HepG2 (cell line): Measurements from ENCODE around the gene TCN2. TPM values are rescaled to one million over a fixed set of nuclear protein-coding genes. Genes with fewer than 3 reads are reported as not detected.
A peak's percentile ranks its signal among the peaks of the same experiment; 100 is the strongest.

Experiments
- ARID4A ChIP-seq: sonication (generic); formaldehyde crosslinking; IDR thresholded peaks from 2 replicates; pipeline ENCODE4 v1.5.0; 2020; ENCODE audit warnings: mild to moderate bottlenecking, missing genetic modification reagents, borderline replicate concordance
- ARNTL ChIP-seq: sonication (generic); formaldehyde crosslinking; IDR thresholded peaks from 2 replicates; pipeline ENCODE4 v1.4.0; 2020; ENCODE audit warnings: mild to moderate bottlenecking, missing genetic modification reagents
- CAMTA2 ChIP-seq: sonication (generic); formaldehyde crosslinking; IDR thresholded peaks from 2 replicates; pipeline ENCODE4 v1.4.0; 2020; ENCODE audit warnings: mild to moderate bottlenecking, missing genetic modification reagents, borderline replicate concordance
- HNRNPH1 ChIP-seq: fragments of 200-400 bp; formaldehyde crosslinking; optimal IDR thresholded peaks from 2 replicates; pipeline ENCODE3; 2017; ENCODE audit warnings: mild to moderate bottlenecking, low read depth, low read length
- KMT2B ChIP-seq: IDR thresholded peaks from 2 replicates; pipeline ENCODE4 v1.6.1; 2016; ENCODE audit warnings: missing genetic modification reagents, missing compliant biosample characterization
- NR0B2 ChIP-seq: sonication (generic); formaldehyde crosslinking; IDR thresholded peaks from 2 replicates; pipeline ENCODE4 v1.4.0; 2020; ENCODE audit warnings: mild to moderate bottlenecking, missing genetic modification reagents
- PATZ1 ChIP-seq: sonication (generic); formaldehyde crosslinking; IDR thresholded peaks from 2 replicates; pipeline ENCODE4 v1.4.0; 2020; ENCODE audit warnings: missing genetic modification reagents
- TAF1 ChIP-seq: sonication (generic); formaldehyde crosslinking; IDR thresholded peaks from 2 replicates; pipeline ENCODE4 v1.4.0; 2020; ENCODE audit warnings: missing genetic modification reagents
- TERF1 ChIP-seq: sonication (generic); formaldehyde crosslinking; IDR thresholded peaks from 2 replicates; pipeline ENCODE4 v1.8.0; 2022; ENCODE audit warnings: mild to moderate bottlenecking, missing genetic modification reagents, moderate library complexity
- TGIF2 ChIP-seq: IDR thresholded peaks from 2 replicates; pipeline ENCODE4 v1.6.1; 2016; ENCODE audit warnings: control low read depth, missing compliant biosample characterization
- ZKSCAN1 ChIP-seq: fragments of 150-350 bp; IDR thresholded peaks from 2 replicates; pipeline ENCODE4 v1.6.1; 2014; ENCODE audit warnings: low read length
- ZNF350 ChIP-seq: sonication (generic); formaldehyde crosslinking; IDR thresholded peaks from 2 replicates; pipeline ENCODE4 v1.4.0; 2020; ENCODE audit warnings: mild to moderate bottlenecking, low read depth, missing genetic modification reagents, borderline replicate concordance
- ZNF512 ChIP-seq: sonication (generic); formaldehyde crosslinking; IDR thresholded peaks from 2 replicates; pipeline ENCODE4 v1.4.0; 2020; ENCODE audit warnings: mild to moderate bottlenecking, missing genetic modification reagents
- ZNF576 ChIP-seq: sonication (generic); formaldehyde crosslinking; IDR thresholded peaks from 2 replicates; pipeline ENCODE4 v1.4.0; 2020; ENCODE audit warnings: mild to moderate bottlenecking, missing genetic modification reagents
- ZSCAN5A ChIP-seq: sonication (generic); formaldehyde crosslinking; IDR thresholded peaks from 2 replicates; pipeline ENCODE4 v1.8.0; 2022; ENCODE audit warnings: mild to moderate bottlenecking, missing genetic modification reagents, borderline replicate concordance
- ZZZ3 ChIP-seq: sonication (generic); formaldehyde crosslinking; IDR thresholded peaks from 2 replicates; pipeline ENCODE4 v1.4.0; 2020; ENCODE audit warnings: missing genetic modification reagents, mild to moderate bottlenecking, borderline replicate concordance
- polyA plus RNA-seq, 8 experiments: library from polyadenylated mRNA; depleted of rRNA in 3 of 8; stranded (reverse) in 7 of 8; unstranded in 1 of 8; fragments of >200 nt; fragmentation: Illumina TruSeq in 4 of 8; extraction: Trizol in 4 of 8; gene quantifications; 2 replicates each; pipeline versions ENCODE4 v1.2.1 to v1.2.3, GENCODE V29; 2011 to 2016; ENCODE audit warnings: low read depth in 4 of 8, missing spikeins in 1 of 8, mixed read lengths in 1 of 8; ENCODE audit not compliant: insufficient read depth in 1 of 8
- total RNA-seq, 5 experiments: library from RNA; depleted of rRNA; stranded (reverse); fragments of >200 nt; fragmentation: Illumina TruSeq; extraction: Trizol; gene quantifications; 2 replicates each; pipeline ENCODE4 v1.2.3, GENCODE V29; 2016; ENCODE audit warnings: low read depth in 1 of 5

Gene TCN2
- total and polyA plus RNA-seq, 2 of the 13 experiments (the other 11 are each of a cell fraction or from before 2014, with no cell fraction given): 0.29 to 0.31 TPM

- TF ChIP-seq ZNF512 (CRISPR knock-in tag) (no peak), TAF1 (CRISPR knock-in tag) (no peak), TGIF2 (CRISPR knock-in tag) (no peak), CAMTA2 (CRISPR knock-in tag) (no peak; the same call in 1 of the 2 replicates), HNRNPH1 (no peak), KMT2B (CRISPR knock-in tag) (no peak), ZKSCAN1 (no peak), ZSCAN5A (no peak), ZZZ3 (CRISPR knock-in tag) (no peak), TERF1 (CRISPR knock-in tag) (no peak), ZNF350 (CRISPR knock-in tag) (peak; percentile 53; the same call in 1 of the 2 replicates), PATZ1 (CRISPR knock-in tag) (0 out of 2 replicates have a peak, but pooled peaks have one; percentile 35), ZNF576 (CRISPR knock-in tag) (no peak), ARNTL (CRISPR knock-in tag) (no peak), NR0B2 (CRISPR knock-in tag) (peak; percentile 17; the same call in 1 of the 2 replicates), ARID4A (CRISPR knock-in tag) (peak; percentile 91)
Measured at GRCh38 chr22:30667494-30668385, 60.8 kb downstream of the TCN2 start, which contains the start of gene DUSP18 (continued).
